ENCODE measurements around the gene SEC14L6.

DNA sequence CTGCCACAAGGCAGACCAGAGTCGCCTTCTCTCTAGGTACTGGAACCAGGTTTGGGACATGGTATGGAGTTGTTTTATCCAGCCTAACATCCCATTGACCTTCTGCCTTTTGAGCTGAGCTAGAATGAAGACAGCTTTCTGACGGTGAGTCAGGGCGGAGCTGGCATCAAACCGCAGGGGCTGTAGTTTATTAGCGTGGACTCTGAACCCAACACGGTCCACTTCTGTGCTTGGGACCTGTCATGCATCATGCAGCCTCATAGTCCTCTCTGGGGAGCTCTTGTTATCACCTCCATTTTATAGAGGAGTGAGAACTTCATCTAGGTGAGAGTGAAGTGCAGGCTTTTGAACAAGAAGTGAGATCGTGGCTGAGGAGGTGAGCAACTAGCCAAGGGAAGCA, 19.6 kb upstream of the SEC14L6 start:
- TF ChIP-seq POLR2AphosphoS5 (IDR thresholded peaks at IDR 0.05; ENCODE audit: borderline replicate concordance, low read depth, low read length) (no peak), EZH2 (IDR thresholded peaks at IDR 0.05) (no peak)
